Endothelial cell of hepatic sinusoid (primary cell): ENCODE measurements around the gene PCNX1.
"Not testable (repeated sequence)": the region's sequence is repeated elsewhere in the genome, so short reads cannot be mapped to it uniquely, and the experiment has no call there.

ENCODE experiments used
- in situ Hi-C: cut with HindIII; loops from 2 replicates; pipeline ENCODE4 v1.10.0; 2017; ENCODE audit warnings: low sequenced_read_pairs

Gene PCNX1

DNA sequence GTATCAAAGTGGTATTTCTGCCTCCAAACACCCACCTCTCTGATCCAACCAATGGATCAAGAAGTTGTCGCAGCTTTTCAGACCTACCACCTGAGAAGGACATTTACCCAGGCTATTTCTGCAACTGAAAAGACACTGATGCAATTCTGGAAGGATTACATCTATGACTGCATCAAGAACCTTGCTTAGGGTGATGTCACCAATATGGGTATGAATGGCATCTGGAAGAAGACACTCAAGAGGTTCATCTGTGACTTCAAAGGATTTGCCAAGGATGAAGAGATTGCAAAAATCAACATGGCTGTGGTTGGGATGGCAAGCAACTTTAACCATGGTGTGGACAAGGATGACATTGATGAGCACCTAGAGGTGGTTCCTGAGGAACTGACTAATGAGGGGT lies 154.2 kb downstream of the PCNX1 start:
- in situ Hi-C loops: no loop called here

DNA sequence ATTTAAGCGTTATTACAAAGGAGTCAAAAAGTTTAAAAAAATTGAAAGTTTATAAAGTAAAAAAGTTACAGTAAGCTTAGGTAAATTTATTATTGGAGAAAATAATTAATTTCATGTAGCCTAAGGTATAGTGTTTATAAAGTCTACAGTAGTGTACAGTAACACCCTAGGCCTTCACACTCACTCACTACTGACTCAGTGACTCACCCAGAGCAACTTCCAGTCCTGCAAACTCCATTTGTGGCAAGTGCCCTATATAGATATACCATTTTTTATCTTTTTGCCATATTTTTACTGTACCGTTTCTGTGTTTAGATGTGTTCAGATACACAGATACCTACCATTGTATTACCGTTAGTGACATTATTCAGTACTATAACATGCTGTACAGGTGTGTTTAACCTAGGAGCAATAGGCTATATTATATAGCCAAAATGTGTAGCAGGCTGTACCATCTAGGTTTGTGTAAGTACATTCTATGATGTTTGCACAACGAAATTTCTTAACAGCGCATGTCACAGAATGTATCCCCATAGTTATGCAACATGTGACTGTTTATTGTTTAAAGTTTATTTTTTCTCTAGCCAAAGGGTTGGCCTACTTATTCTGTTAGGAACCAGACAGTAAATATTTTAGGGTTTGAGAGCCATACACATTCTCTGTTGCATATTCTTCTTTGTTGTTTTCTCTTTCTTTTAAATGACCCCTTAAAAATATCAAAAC lies 155.5 kb downstream of the PCNX1 start:
- in situ Hi-C loops: no loop called here

DNA sequence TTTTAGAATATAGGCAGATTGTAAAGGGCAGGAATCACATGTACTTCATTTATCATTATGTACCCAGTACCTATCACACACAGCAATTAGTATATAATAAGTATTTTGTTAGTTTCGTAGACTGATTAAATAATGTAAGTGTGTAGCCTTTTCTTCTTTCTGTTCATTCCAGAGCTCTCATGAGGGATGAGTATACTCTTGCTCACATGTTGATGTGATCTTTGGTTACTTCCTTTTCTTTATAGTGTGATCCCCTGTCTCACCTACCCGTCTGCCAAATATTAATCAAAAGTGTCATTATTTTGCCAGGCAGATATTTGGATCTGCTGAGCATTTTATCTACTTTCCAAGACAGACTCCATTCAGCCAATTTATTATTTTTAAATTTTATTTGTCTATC lies 156.1 kb downstream of the PCNX1 start:
- in situ Hi-C loops: no loop called here

- in situ Hi-C loops: not testable (repeated sequence)
These were observed 157.5 kb downstream of the PCNX1 start for GRCh38 chr14:71064747-71065146.

- in situ Hi-C loops: no loop called here
These were observed 162.9 kb downstream of the PCNX1 start for GRCh38 chr14:71070169-71070568.

DNA sequence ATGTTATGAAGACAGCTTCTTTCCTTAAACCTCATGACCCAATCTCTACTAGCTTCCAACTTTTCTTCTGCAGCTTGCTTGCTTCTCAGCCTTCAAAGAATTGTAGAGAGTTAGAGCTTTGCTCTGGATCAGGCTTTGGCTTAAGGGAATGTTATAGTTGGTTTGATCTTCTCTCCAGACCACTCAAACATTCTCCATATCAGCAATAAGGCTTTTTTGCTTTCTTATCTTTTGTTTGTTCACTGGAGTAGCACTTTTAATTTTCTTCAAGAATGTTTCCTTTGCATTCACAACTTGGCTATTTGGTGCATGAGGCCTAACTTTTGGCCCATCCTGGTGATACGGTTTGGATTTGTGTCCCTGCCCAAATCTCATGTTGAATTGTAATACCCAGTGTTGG lies 163.8 kb downstream of the PCNX1 start:
- in situ Hi-C loops: no loop called here

- in situ Hi-C loops: no loop called here
These were observed 169.3 kb downstream of the PCNX1 start for GRCh38 chr14:71076462-71077092.

DNA sequence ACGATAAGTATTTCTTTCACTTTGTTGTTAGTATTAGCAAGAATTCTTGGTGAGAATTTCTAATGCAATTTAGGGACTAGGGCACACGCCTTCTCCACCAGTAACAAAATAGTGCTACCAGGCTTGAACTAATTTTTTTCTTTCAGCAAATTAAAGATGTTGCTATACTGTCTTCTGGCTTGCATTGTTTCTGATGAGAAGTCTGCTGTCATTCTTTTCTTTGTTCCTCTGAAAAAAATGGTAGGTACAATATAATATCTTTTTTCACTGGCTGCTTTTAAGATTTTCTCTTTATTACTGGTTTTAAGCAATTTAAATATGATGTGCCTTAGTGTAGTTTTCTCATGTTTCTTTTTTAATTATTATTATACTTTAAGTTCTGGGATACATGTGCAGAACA lies 171.2 kb downstream of the PCNX1 start:
- in situ Hi-C loops: no loop called here

GRCh38 chr14:71086567-71086966 lies 179.3 kb downstream of the PCNX1 start:
- in situ Hi-C loops: no loop called here

- in situ Hi-C loops: no loop called here
These were observed 182.7 kb downstream of the PCNX1 start for GRCh38 chr14:71089971-71090370.

DNA sequence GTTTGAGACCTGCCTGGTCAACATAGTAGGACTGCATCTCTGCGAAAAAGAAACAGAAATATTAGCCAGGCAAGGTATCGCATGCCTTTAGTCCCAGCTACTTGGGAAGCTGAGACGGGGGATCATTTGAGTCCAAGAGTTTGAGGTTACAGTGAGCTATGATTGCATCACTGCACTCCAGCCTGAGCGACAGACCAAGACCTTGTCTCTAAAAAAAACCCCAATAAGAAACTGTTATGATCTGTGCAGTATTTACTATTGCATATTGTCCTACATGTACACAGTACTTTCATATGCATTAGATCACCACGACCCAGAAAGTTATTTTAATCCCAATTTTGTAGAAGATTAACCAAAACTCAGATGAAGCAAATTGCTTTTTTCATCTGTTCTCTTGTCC lies 187.5 kb downstream of the PCNX1 start:
- in situ Hi-C loops: no loop called here

DNA sequence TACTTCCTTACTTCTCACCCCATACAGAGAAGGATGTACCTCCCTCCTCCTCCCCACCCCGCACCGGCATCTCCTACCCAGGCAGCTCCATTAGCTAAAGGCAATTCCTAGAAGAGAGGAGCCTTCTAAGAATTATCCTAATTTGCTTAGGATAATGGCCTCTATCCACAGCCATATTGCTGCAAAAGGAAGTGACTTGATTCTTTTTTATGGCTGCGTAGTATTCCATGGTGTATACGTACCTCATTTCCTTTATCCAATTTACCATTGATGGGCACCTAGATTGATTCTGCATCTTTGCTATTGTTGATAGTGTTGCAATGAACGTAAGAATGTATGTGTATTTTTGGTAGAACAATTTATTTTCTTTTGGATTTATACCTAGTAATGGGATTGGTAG lies 189.7 kb downstream of the PCNX1 start:
- in situ Hi-C loops: no loop called here

DNA sequence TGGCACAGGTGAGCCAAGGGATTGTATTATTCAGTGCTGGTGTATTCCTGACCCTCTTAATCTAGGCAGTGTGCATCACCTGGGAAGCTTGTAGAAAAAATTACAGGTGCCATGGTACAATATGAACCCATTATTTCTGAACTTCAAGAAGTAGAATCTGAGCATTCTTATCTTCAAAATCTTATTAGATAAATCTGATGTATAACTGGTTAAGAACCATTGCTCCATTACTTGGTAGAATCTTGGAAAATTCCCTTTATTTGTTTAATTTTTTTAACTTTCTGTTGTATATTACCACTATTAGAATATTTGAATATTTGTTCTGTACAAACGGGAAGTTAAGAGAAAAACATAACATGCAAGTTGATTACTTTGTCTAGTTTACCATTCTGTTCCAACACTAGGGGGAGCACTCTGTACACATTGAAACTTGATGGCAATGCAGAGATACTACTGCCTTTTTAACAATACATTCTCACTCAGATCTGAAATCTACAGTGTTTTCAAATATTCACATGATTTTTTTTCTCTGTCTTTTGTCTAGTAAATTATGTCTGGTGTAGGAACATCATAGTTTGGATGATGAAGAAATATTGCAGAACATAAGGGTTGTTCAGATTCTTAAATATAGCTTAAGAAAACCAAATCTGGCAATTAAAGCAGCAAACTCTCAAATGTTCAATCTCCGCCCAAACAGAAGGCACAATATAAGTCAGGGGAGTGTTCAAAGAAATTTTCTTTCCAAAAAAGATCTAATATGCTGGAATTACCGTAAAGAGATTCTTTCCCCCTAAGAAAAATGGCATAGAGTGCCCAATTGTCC lies 196.6 kb downstream of the PCNX1 start:
- in situ Hi-C loops: no loop called here

DNA sequence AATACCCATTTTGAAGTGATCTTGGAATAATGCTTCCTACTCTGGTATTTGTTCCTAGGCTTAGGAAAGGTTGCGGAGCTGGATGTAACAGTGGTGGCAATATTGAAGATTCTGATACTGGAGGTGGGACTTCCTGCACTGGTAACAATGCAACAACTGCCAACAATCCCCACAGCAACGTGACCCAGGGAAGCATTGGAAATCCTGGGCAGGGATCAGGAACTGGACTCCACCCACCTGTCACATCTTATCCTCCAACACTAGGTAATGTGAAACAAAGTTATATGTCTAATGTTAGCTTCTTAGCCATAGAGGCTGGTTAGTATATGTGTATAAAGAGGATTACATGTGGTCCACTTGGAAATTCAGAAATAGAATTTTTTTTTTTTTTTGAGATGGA lies 197.9 kb downstream of the PCNX1 start:
- in situ Hi-C loops: no loop called here

GRCh38 chr14:71107921-71108320 lies 200.7 kb downstream of the PCNX1 start:
- in situ Hi-C loops: no loop called here

GRCh38 chr14:71108398-71109119 lies 201.3 kb downstream of the PCNX1 start:
- in situ Hi-C loops: no loop called here

- in situ Hi-C loops: no loop called here
These were observed 206.1 kb downstream of the PCNX1 start for GRCh38 chr14:71113376-71113775.

DNA sequence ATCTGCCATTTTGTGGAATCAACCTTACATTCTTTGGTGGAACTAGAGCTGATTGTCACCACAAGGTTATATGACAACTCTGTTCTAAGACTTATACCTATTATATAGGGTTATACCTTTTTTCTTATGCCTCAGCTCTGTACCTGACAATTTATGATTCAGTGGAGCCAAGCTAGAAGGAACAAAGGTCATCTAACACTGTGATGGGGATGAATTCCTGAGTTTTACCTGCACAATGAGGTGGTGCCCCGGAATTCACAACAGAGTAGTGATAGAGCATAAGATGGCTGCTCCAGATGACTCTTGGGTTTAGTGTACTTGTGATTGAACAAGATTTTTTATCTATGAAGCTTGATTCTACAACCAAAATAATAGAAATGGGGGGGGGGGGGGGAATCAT lies 207.3 kb downstream of the PCNX1 start:
- in situ Hi-C loops: no loop called here

DNA sequence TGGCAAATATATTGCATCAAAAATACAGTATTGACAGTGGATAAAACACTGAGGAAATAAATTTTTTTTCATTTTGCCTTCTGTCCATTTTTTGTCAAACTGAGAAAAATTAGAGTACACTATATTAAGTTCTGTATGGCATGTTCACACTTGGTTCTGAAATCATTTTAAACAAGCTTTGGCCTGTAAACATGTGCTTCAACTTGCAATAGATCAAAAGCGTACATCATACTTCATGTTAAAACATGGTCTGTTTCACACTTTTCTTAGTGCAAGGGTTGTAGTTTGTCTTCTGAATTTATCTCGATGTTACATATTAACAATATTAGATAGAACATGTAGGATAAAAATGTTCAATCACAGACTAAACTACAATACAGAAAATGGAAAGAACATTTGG lies 208.0 kb downstream of the PCNX1 start:
- in situ Hi-C loops: no loop called here

- in situ Hi-C loops: no loop called here
These were observed 208.7 kb downstream of the PCNX1 start for GRCh38 chr14:71115821-71116567.
